H1 (cell line): ENCODE measurements around the gene ADAM12. TPM values are rescaled to one million over a fixed set of nuclear protein-coding genes. Genes with fewer than 3 reads are reported as not detected.

Source experiments
- CTCF ChIA-PET: fragments of 300-600 bp; sonication (Branson Sonifier 250); formaldehyde crosslinking; loops from one replicate; lab custom pipeline; 2021; ENCODE audit not compliant: partially characterized antibody; lab: Charles Lee
- POLR2A ChIA-PET: fragments of 300-600 bp; sonication (Branson Sonifier 250); formaldehyde crosslinking; loops from one replicate; lab custom pipeline; 2021; ENCODE audit warnings: inconsistent platforms; ENCODE audit not compliant: partially characterized antibody; lab: Charles Lee
- DNase-seq, 2 experiments: peaks; one replicate each; pipeline versions ENCODE4 v3.0.0 to v3.0.0-alpha.2; 2010 to 2022; ENCODE audit warnings: low spot score in 2 of 2, low read depth in 1 of 2, mixed read lengths in 1 of 2
- FAIRE-seq: peaks from 2 replicates; lab custom pipeline; 2011; peaks lifted over from hg19 to GRCh38; lab: Jason Lieb, UNC
- H2AFZ ChIP-seq: 2 replicates; pipeline ENCODE4 v1.8.1; 2012; ENCODE audit warnings: low read length, inconsistent platforms
- H2AK5ac ChIP-seq: 2 replicates; pipeline ENCODE4 v1.6.1; 2013; ENCODE audit warnings: low read depth, low read length
- H2BK120ac ChIP-seq: replicated peaks from 2 replicates; pipeline ENCODE3; 2013; ENCODE audit warnings: low read depth, low read length, inconsistent platforms
- H2BK12ac ChIP-seq: 2 replicates; pipeline ENCODE4 v1.6.1; 2013; ENCODE audit warnings: low read depth, low read length
- H2BK15ac ChIP-seq: 2 replicates; pipeline ENCODE4 v1.6.1; 2013; ENCODE audit warnings: low read length
- H2BK20ac ChIP-seq: 2 replicates; pipeline ENCODE4 v1.6.1; 2013; ENCODE audit warnings: low read length
- H2BK5ac ChIP-seq: 2 replicates; pipeline ENCODE4 v1.6.1; 2013; ENCODE audit warnings: low read depth, low read length
- H3K14ac ChIP-seq: 2 replicates; pipeline ENCODE4 v1.6.1; 2013; ENCODE audit warnings: inconsistent platforms; ENCODE audit not compliant: insufficient read length
- H3K18ac ChIP-seq: 2 replicates; pipeline ENCODE4 v1.6.1; 2013; ENCODE audit warnings: low read length; ENCODE audit errors: extremely low read depth
- H3K23ac ChIP-seq: 2 replicates; pipeline ENCODE4 v1.6.1; 2013; ENCODE audit warnings: inconsistent platforms; ENCODE audit not compliant: insufficient read length
- H3K23me2 ChIP-seq: 2 replicates; pipeline ENCODE4 v1.6.1; 2013; ENCODE audit warnings: low read depth, low read length
- H3K27ac ChIP-seq: 2 replicates; pipeline ENCODE4 v1.6.1; 2011; ENCODE audit warnings: low read depth, low read length, inconsistent platforms
- H3K27me3 ChIP-seq, 4 experiments: replicated peaks in 1 of 4; 1 replicate in 1 of 4; 2 replicates in 3 of 4; pipeline versions ENCODE4 v1.6.1 to v1.8.1; 2011 to 2013; ENCODE audit warnings: low read length in 3 of 4, mild to moderate bottlenecking in 3 of 4, inconsistent platforms in 2 of 4, mixed read lengths in 2 of 4, moderate library complexity in 1 of 4; ENCODE audit not compliant: control insufficient read depth in 3 of 4, insufficient read depth in 3 of 4; ENCODE audit errors: extremely low read depth in 1 of 4
- H3K36me3 ChIP-seq, 4 experiments: 2 replicates each; pipeline versions ENCODE4 v1.6.1 to v1.8.1; 2011 to 2013; ENCODE audit warnings: mild to moderate bottlenecking in 4 of 4, low read length in 3 of 4, moderate library complexity in 2 of 4, control low read depth in 1 of 4, inconsistent platforms in 1 of 4; ENCODE audit not compliant: insufficient read depth in 4 of 4, control insufficient read depth in 2 of 4
- H3K4ac ChIP-seq: replicated peaks from 2 replicates; pipeline ENCODE3; 2013; ENCODE audit warnings: low read length, low read depth, mixed read lengths, inconsistent platforms; ENCODE audit not compliant: insufficient read length
- H3K4me1 ChIP-seq, 4 experiments: replicated peaks in 1 of 4; 1 replicate in 1 of 4; 2 replicates in 3 of 4; pipeline versions ENCODE4 v1.6.1 to v1.8.1; 2011 to 2013; ENCODE audit warnings: low read length in 3 of 4, inconsistent platforms in 2 of 4, mixed read lengths in 1 of 4; ENCODE audit not compliant: insufficient read depth in 4 of 4, control insufficient read depth in 3 of 4
- H3K4me2 ChIP-seq, 2 experiments: 2 replicates each; pipeline versions ENCODE4 v1.6.1 to v1.8.1; 2011 to 2013; ENCODE audit warnings: low read depth in 2 of 2, low read length in 2 of 2, control low read depth in 1 of 2, inconsistent platforms in 1 of 2, mild to moderate bottlenecking in 1 of 2; ENCODE audit not compliant: insufficient read depth in 1 of 2
- H3K4me3 ChIP-seq, 4 experiments: fragments of 200-600, 300-600 bp in 1 of 4; sonication (generic), shearing (Covaris generic), sonication (Bioruptor Twin) in 1 of 4; 2 replicates each; pipeline versions ENCODE4 v1.5.1 to v1.8.1; 2011 to 2016; ENCODE audit warnings: low read length in 4 of 4, low read depth in 3 of 4, control low read depth in 2 of 4, inconsistent platforms in 2 of 4, mild to moderate bottlenecking in 2 of 4, mixed read lengths in 1 of 4, moderate library complexity in 1 of 4; ENCODE audit not compliant: insufficient read depth in 2 of 4; ENCODE audit errors: extremely low read depth in 1 of 4
- H3K56ac ChIP-seq: replicated peaks from 2 replicates; pipeline ENCODE3; 2013; ENCODE audit warnings: low read depth, mild to moderate bottlenecking, mixed read lengths, low read length, inconsistent platforms; ENCODE audit not compliant: insufficient read length
- H3K79me1 ChIP-seq: 2 replicates; pipeline ENCODE4 v1.6.1; 2013; ENCODE audit warnings: low read depth, low read length, control low read depth
- H3K79me2 ChIP-seq, 2 experiments: 2 replicates each; pipeline versions ENCODE4 v1.6.1 to v1.8.1; 2012 to 2013; ENCODE audit warnings: low read length in 2 of 2, mild to moderate bottlenecking in 2 of 2, inconsistent platforms in 1 of 2; ENCODE audit not compliant: insufficient read depth in 2 of 2, control insufficient read depth in 1 of 2
- H3K9ac ChIP-seq, 4 experiments: replicated peaks in 1 of 4; 1 replicate in 1 of 4; 2 replicates in 3 of 4; pipeline versions ENCODE4 v1.6.1 to v1.8.1; 2011 to 2013; ENCODE audit warnings: low read depth in 3 of 4, low read length in 3 of 4, control low read depth in 2 of 4, mild to moderate bottlenecking in 2 of 4, moderate library complexity in 2 of 4, inconsistent platforms in 1 of 4; ENCODE audit errors: extremely low read depth in 1 of 4
- H3K9me3 ChIP-seq, 2 experiments: 2 replicates each; pipeline versions ENCODE4 v1.6.1 to v1.8.1; 2012 to 2013; ENCODE audit warnings: mild to moderate bottlenecking in 2 of 2, moderate library complexity in 2 of 2, control low read depth in 1 of 2, inconsistent platforms in 1 of 2, low read depth in 1 of 2, low read length in 1 of 2, mixed read lengths in 1 of 2; ENCODE audit not compliant: insufficient read depth in 2 of 2
- H4K20me1 ChIP-seq, 2 experiments: replicated peaks in 1 of 2; 2 replicates each; pipeline versions ENCODE3 to v1.8.1; 2011 to 2013; ENCODE audit warnings: inconsistent platforms in 2 of 2, low read length in 2 of 2, mild to moderate bottlenecking in 1 of 2; ENCODE audit not compliant: insufficient read depth in 2 of 2, control insufficient read depth in 1 of 2
- H4K5ac ChIP-seq: 2 replicates; pipeline ENCODE4 v1.6.1; 2013; ENCODE audit warnings: low read length, low read depth, mixed read lengths, inconsistent platforms; ENCODE audit not compliant: insufficient read length
- H4K8ac ChIP-seq: 2 replicates; pipeline ENCODE4 v1.8.0; 2013; ENCODE audit warnings: mild to moderate bottlenecking, moderate library complexity, low read length, inconsistent platforms; ENCODE audit not compliant: insufficient read depth; ENCODE audit errors: extremely low read depth
- H4K91ac ChIP-seq: replicated peaks from 2 replicates; pipeline ENCODE3; 2013; ENCODE audit warnings: low read length, mixed read lengths, inconsistent platforms; ENCODE audit not compliant: insufficient read length
- ATF2 ChIP-seq: IDR thresholded peaks from 2 replicates; pipeline ENCODE4 v1.6.1; 2012; ENCODE audit warnings: low read length, inconsistent platforms
- RAD21 ChIP-seq, 2 experiments: IDR thresholded peaks in 1 of 2; conservative IDR thresholded peaks in 1 of 2; 2 replicates each; pipeline ENCODE4 v1.6.1; 2011; ENCODE audit warnings: low read depth in 2 of 2, low read length in 2 of 2, improper control_type of control experiment in 1 of 2, inconsistent platforms in 1 of 2, mild to moderate bottlenecking in 1 of 2, moderate library complexity in 1 of 2
- TBP ChIP-seq: IDR thresholded peaks from 2 replicates; pipeline ENCODE4 v1.6.1; 2011; ENCODE audit warnings: low read depth, low read length, improper control_type of control experiment
- WGBS, 2 experiments: shearing (Covaris generic) in 1 of 2; methylation state at CpG; one replicate each; pipeline versions ENCODE4 v1.1.6 to v1.1.7; 2013 to 2015; ENCODE audit warnings: low lambda C conversion rate in 2 of 2, mixed read lengths in 2 of 2, inconsistent platforms in 1 of 2, low coverage in 1 of 2, missing lambda C conversion rate in 1 of 2; ENCODE audit not compliant: insufficient replicate concordance in 2 of 2, insufficient coverage in 1 of 2, insufficient read length in 1 of 2; ENCODE audit errors: extremely low coverage in 1 of 2, missing lambda C conversion rate in 1 of 2; 5-methylcytosine and 5-hydroxymethylcytosine counted together
- polyA plus RNA-seq, 7 experiments: library from polyadenylated mRNA; depleted of rRNA in 3 of 7; stranded (reverse) in 5 of 7; unstranded in 2 of 7; fragments of >200 nt in 5 of 7; fragments of 200-250 nt in 2 of 7; gene quantifications; 1 replicate in 5 of 7; 2 replicates in 1 of 7; 4 replicates in 1 of 7; pipeline versions ENCODE4 v1.2.1 to v1.2.3, GENCODE V29; 2011 to 2013; ENCODE audit warnings: missing spikeins in 2 of 7, mixed read lengths in 2 of 7
- total RNA-seq: library from RNA; stranded (reverse); fragmentation: NEBNext Ultra II Directional; extraction: Animal tissue kit (Norgen Biotek cat#: 25700); gene quantifications from 2 replicates; pipeline ENCODE4 v1.2.1, GENCODE V29; 2021

Gene ADAM12
- total and polyA plus RNA-seq, 2 of the 8 experiments (the other 6 are each of a cell fraction or from before 2014, with no cell fraction given): 0.07 to 0.17 TPM

DNA sequence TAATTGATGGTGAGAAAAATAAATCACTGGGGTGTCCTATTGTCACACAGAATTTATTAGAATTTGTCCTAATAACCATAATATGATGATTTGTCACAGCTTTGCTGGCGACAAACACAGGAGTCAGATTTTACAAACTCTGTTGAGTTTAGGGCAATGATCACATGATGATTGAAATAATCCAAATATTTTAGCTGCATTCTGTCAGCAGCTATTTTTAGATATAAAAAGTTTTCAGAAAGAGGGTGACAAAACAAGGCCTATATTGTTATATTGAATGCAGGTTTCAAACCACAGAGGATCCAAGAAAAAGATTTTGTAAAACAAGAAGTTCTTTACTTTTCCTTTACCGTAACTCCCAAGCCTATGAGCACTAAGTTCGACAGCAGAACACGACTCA, 178.8 kb downstream of the ADAM12 start:
- H3K4me2 ChIP-seq: no peak overlapping the region
- no peaks in the 10 kb centered on the region for H3K27me3 ChIP-seq

More for the DNA sequence above, 178.8 kb downstream of the ADAM12 start:
- Histone ChIP-seq H4K91ac (no peak overlapping the region), H3K56ac (no peak overlapping the region), H3K18ac (no peak overlapping the region), H4K5ac (no peak overlapping the region), H3K36me3 (no peaks in the 10 kb centered on the region), H3K9me3 (no peaks in the 10 kb centered on the region; a peak in 1 of 4 replicates), H2BK20ac (no peak overlapping the region), H2AK5ac (no peak overlapping the region), H4K8ac (no peak overlapping the region), H3K9ac (no peak overlapping the region), H2BK15ac (no peak overlapping the region), H3K4ac (no peak overlapping the region), H3K27ac (no peak overlapping the region), H3K14ac (no peak overlapping the region), H3K79me2 (no peaks in the 10 kb centered on the region), H3K79me1 (no peaks in the 10 kb centered on the region), H2BK12ac (no peak overlapping the region), H2BK5ac (no peak overlapping the region), H4K20me1 (no peaks in the 10 kb centered on the region), H3K4me1 (no peaks in the 10 kb centered on the region), H3K23me2 (no peaks in the 10 kb centered on the region), H3K4me3 (no peak overlapping the region), H2AFZ (no peak overlapping the region), H3K23ac (no peak overlapping the region), H2BK120ac (no peak overlapping the region)
- ChIA-PET CTCF (interaction anchor here (1.5 kb wide), 1 partner anchor 79 kb away, joined by 3 read pairs; no protein-coding TSS in a partner anchor), POLR2A (no interaction called here)
- DNase-seq: no peak
- no peak for FAIRE-seq
- TF ChIP-seq ATF2: no peak
- no peak for TF ChIP-seq TBP
- no peak for TF ChIP-seq RAD21 (IDR thresholded peaks at IDR 0.05 in 1 of 2, conservative IDR thresholded peaks at IDR 0.05 in 1 of 2; ENCODE audit: low read depth in 2 of 2, low read length in 2 of 2)
- 68% methylated on average over 4 of the region's 4 CpGs; no CpG with 5 or more reads in 1 of the 2 experiments for WGBS, 2 experiments
